Femur (tissue), 1 donor: Measurements from ENCODE around the gene PC.

Experiments
- DNase-seq: peaks from one replicate; pipeline ENCODE4 v3.0.0-alpha.2; 2017

The PC gene

GRCh38 chr11:66953081-66953833 lies 4.9 kb downstream of the PC start:
- no peak for DNase-seq

- DNase-seq: no peak
Observed at GRCh38 chr11:66951927-66952337, 6.3 kb downstream of the PC start.

- no peak for DNase-seq
Observed at GRCh38 chr11:66951135-66951534, 7.0 kb downstream of the PC start.

- no peak for DNase-seq
Observed at GRCh38 chr11:66950112-66950535, 8.1 kb downstream of the PC start.

GRCh38 chr11:66938582-66939135 lies 19.5 kb downstream of the PC start:
- DNase-seq: no peak

- DNase-seq: no peak
Observed at GRCh38 chr11:66937193-66937733, 20.9 kb downstream of the PC start.

- DNase-seq: no peak
Observed at GRCh38 chr11:66936311-66936711, 21.9 kb downstream of the PC start.

- no peak for DNase-seq
Observed at GRCh38 chr11:66934950-66935779, 23.0 kb downstream of the PC start.

GRCh38 chr11:66933531-66933930 lies 24.7 kb downstream of the PC start:
- DNase-seq: no peak

GRCh38 chr11:66932543-66932942 lies 25.6 kb downstream of the PC start:
- DNase-seq: no peak

GRCh38 chr11:66929753-66930152 lies 28.4 kb downstream of the PC start:
- DNase-seq: no peak

- no peak for DNase-seq
Observed at GRCh38 chr11:66924272-66924671, 33.9 kb downstream of the PC start.

GRCh38 chr11:66922551-66922950 lies 35.6 kb downstream of the PC start:
- no peak for DNase-seq

- DNase-seq: no peak
Observed at GRCh38 chr11:66920978-66921784, 37.0 kb downstream of the PC start.

- no peak for DNase-seq
Observed at GRCh38 chr11:66919923-66920322, 38.3 kb downstream of the PC start.

- DNase-seq: no peak
Observed at GRCh38 chr11:66918741-66919140, 39.4 kb downstream of the PC start.

GRCh38 chr11:66915866-66916265 lies 42.3 kb downstream of the PC start:
- peak; percentile 55 for DNase-seq

- DNase-seq: no peak
Observed at GRCh38 chr11:66915046-66915832, 42.9 kb downstream of the PC start.

GRCh38 chr11:66914505-66914904 lies 43.7 kb downstream of the PC start:
- no peak for DNase-seq

GRCh38 chr11:66912911-66913310 lies 45.3 kb downstream of the PC start:
- DNase-seq: no peak

GRCh38 chr11:66912361-66912760 lies 45.8 kb downstream of the PC start:
- no peak for DNase-seq

- no peak for DNase-seq
Observed at GRCh38 chr11:66910669-66911068, 47.5 kb downstream of the PC start.
